Measurements from ENCODE around the gene BCAS3.

GRCh38 chr17:61255647-61256046 lies 578.0 kb downstream of the BCAS3 start:
- TF ChIP-seq CTCF (IDR thresholded peaks at IDR 0.05; ENCODE audit: insufficient read depth, low read depth, low read length): no peak
- no peak for TF ChIP-seq EZH2 (IDR thresholded peaks at IDR 0.05; ENCODE audit: insufficient read depth, low read length)
